Measurements from ENCODE around the gene CTAGE4. TPM values are rescaled to one million over a fixed set of nuclear protein-coding genes. Genes with fewer than 3 reads are reported as not detected.
"Not testable (repeated sequence)": the region's sequence is repeated elsewhere in the genome, so short reads cannot be mapped to it uniquely, and the experiment has no call there.

The CTAGE4 gene
- total and polyA plus RNA-seq, 10 donors, result 0.17 to 5.9 (median 1.4) TPM; not detected in 1

- WGBS, 5 donors, result 91 to 95% (median 94%) methylated on average over 5 of the region's 5 CpGs
These were observed 8.7 kb upstream of the CTAGE4 start for GRCh38 chr7:144174613-144175012.

GRCh38 chr7:144178380-144179164, 4.7 kb upstream of the CTAGE4 start:
- peak; percentile 29 to 65 (median 52) for TF ChIP-seq CTCF (IDR thresholded peaks at IDR 0.05 in 8 of 11, conservative IDR thresholded peaks at IDR 0.05 in 3 of 11)
- DNase-seq; H3K27ac ChIP-seq; H3K9me3 ChIP-seq; H3K4me1 ChIP-seq; H3K4me3 ChIP-seq; H3K36me3 ChIP-seq; H3K27me3 ChIP-seq (replicated peaks in 1 of 7); intact Hi-C loops (cut with DNase I; ENCODE audit: low total_unique reads): not testable (repeated sequence)
- WGBS, 5 donors, result 0 to 58% (median 44%) methylated on average over 1 to 10 of the region's 10 CpGs

More at GRCh38 chr7:144174613-144175012, 8.7 kb upstream of the CTAGE4 start:
- no peak for DNase-seq
- no peak for TF ChIP-seq POLR2A (IDR thresholded peaks at IDR 0.05)
- TF ChIP-seq POLR2AphosphoS5 (IDR thresholded peaks at IDR 0.05), result no peak
- no peak for TF ChIP-seq CTCF (IDR thresholded peaks at IDR 0.05 in 8 of 11, conservative IDR thresholded peaks at IDR 0.05 in 3 of 11)
- Histone ChIP-seq H3K9me3 (peaks cover 0 to 9% (median 0%) of the 10 kb centered on the region in 8 donors), H3K36me3 (no peaks in the 10 kb centered on the region), H3K27me3 (replicated peaks in 1 of 7) (no peaks in the 10 kb centered on the region), H3K27ac (no peak overlapping the region), H3K4me3 (no peak overlapping the region), H3K4me1 (no peaks in the 10 kb centered on the region)
- intact Hi-C loops (cut with DNase I; ENCODE audit: low total_unique reads), result no loop called here

GRCh38 chr7:144179165-144179479, 4.1 kb upstream of the CTAGE4 start:
- DNase-seq; H3K9me3 ChIP-seq; H3K27me3 ChIP-seq (replicated peaks in 1 of 7); H3K4me1 ChIP-seq; intact Hi-C loops (cut with DNase I; ENCODE audit: low total_unique reads); H3K4me3 ChIP-seq; H3K36me3 ChIP-seq; H3K27ac ChIP-seq: not testable (repeated sequence)
- 20 to 73% (median 58%) methylated on average over 1 of the region's 2 CpGs; no CpG with 5 or more reads in 1 of the 5 donors for WGBS, 5 donors

- H3K27me3 ChIP-seq (replicated peaks in 1 of 7); H3K9me3 ChIP-seq; H3K27ac ChIP-seq; H3K4me3 ChIP-seq; H3K4me1 ChIP-seq; intact Hi-C loops (cut with DNase I; ENCODE audit: low total_unique reads); H3K36me3 ChIP-seq; DNase-seq: not testable (repeated sequence)
- WGBS, 5 donors, result no CpG with 5 or more reads among the region's 5 CpGs
These were observed 4.6 kb downstream of the CTAGE4 start for GRCh38 chr7:144187848-144188247.

- H3K4me3 ChIP-seq; intact Hi-C loops (cut with DNase I; ENCODE audit: low total_unique reads); H3K27me3 ChIP-seq (replicated peaks in 1 of 7); H3K9me3 ChIP-seq; H3K4me1 ChIP-seq; DNase-seq; H3K36me3 ChIP-seq; H3K27ac ChIP-seq: not testable (repeated sequence)
- no CpG with 5 or more reads among the region's 3 CpGs for WGBS, 5 donors
These were observed 5.4 kb downstream of the CTAGE4 start for GRCh38 chr7:144188578-144189171.

- H3K9me3 ChIP-seq; DNase-seq; H3K4me3 ChIP-seq; H3K36me3 ChIP-seq; H3K27ac ChIP-seq; intact Hi-C loops (cut with DNase I; ENCODE audit: low total_unique reads); H3K27me3 ChIP-seq (replicated peaks in 1 of 7): not testable (repeated sequence)
- H3K4me1 ChIP-seq, result peaks cover 0 to 10% (median under 1%) of the 10 kb centered on the region in 6 donors
- WGBS, 5 donors, result no CpG with 5 or more reads among the region's 11 CpGs
These were observed 10.5 kb downstream of the CTAGE4 start for GRCh38 chr7:144193782-144194181.

- H3K4me1 ChIP-seq, result peaks cover 0 to 12% (median 1%) of the 10 kb centered on the region in 6 donors
- DNase-seq; H3K4me3 ChIP-seq; intact Hi-C loops (cut with DNase I; ENCODE audit: low total_unique reads); H3K36me3 ChIP-seq; H3K27me3 ChIP-seq (replicated peaks in 1 of 7); H3K27ac ChIP-seq; H3K9me3 ChIP-seq: not testable (repeated sequence)
- WGBS, 5 donors, result no CpG with 5 or more reads among the region's 6 CpGs
These were observed 11.2 kb downstream of the CTAGE4 start for GRCh38 chr7:144194453-144194852.

- H3K4me3 ChIP-seq, result peak within 1 kb of the TSS in 2 of 8 donors; percentile 24 to 38
- WGBS, 5 donors, result 0% methylated on average over 15 of the region's 51 CpGs; no CpG with 5 or more reads in 4 of the 5 donors
- H3K27me3 ChIP-seq (replicated peaks in 1 of 7); intact Hi-C loops (cut with DNase I; ENCODE audit: low total_unique reads); H3K9me3 ChIP-seq; DNase-seq; H3K36me3 ChIP-seq: not testable (repeated sequence)
- peak within 1 kb of the TSS in 1 of 8 donors; percentile 61 for H3K27ac ChIP-seq
- H3K4me1 ChIP-seq, result peaks cover 0 to 12% (median 1%) of the 10 kb centered on the region in 6 donors
These were observed 12.1 kb downstream of the CTAGE4 start, which contains the start of gene ARHGEF35 for GRCh38 chr7:144195212-144195872. Gene ARHGEF35 (minus strand): TSS chr7:144195833. CDS start chr7:144188383, 7,450 bp downstream.
